HG02970 (cell line): ENCODE data around the gene CACNA1H.
"Not testable (repeated sequence)": the region's sequence is repeated elsewhere in the genome, so short reads cannot be mapped to it uniquely, and the experiment has no call there.

Experiments
- ATAC-seq: cut with Tn5 transposase; IDR thresholded peaks from one replicate; pipeline ENCODE4 v1.9.1; 2021; ENCODE audit warnings: mild to moderate bottlenecking, moderate library complexity, moderate number of reproducible peaks; ENCODE audit not compliant: unreplicated experiment, low FRiP score

CACNA1H gene

DNA sequence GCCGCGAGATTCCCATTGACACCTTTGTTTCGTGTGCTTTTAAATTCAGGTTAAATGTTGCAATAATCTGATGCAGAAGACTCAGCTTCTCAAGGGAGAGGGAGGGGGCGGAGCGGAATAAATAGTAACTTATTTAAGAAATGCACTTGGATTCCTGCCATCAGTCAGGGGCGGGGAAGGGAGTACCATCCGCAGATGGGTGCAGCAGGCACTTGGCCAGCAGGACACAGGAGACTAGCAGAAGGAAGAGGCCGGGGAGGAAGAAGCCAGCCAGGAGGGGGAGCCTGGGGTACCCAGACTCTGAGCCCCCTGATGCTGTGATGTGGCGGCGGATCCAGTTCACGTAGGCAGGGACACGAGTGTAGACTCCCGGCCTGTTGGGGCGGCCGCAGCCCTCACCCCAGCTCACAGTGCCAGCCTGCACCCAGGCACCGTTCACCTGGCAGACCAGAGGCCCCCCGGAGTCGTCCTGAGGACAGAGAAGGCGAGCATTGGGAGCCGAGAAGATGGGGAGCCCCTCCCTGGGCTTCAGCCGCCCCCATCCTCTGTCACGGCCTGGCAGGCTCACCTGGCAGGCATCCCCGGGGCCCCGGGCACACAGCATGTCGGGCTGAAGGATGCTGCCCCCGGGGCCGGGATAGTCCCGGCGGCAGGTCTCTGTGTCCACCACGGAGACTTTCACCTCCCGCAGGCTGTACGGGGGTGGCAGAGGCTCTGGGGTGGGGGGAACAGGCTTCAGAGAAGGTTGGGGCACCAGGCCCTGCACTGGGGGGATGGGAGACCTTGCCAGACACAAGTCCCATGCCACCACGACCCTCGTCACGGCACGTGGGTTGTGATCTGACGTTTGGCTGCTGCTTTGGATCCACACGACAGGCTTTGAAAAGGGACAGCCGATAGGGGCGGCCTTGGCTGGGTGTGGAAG is 69.0 kb downstream of the CACNA1H start:
- no peak for ATAC-seq

DNA sequence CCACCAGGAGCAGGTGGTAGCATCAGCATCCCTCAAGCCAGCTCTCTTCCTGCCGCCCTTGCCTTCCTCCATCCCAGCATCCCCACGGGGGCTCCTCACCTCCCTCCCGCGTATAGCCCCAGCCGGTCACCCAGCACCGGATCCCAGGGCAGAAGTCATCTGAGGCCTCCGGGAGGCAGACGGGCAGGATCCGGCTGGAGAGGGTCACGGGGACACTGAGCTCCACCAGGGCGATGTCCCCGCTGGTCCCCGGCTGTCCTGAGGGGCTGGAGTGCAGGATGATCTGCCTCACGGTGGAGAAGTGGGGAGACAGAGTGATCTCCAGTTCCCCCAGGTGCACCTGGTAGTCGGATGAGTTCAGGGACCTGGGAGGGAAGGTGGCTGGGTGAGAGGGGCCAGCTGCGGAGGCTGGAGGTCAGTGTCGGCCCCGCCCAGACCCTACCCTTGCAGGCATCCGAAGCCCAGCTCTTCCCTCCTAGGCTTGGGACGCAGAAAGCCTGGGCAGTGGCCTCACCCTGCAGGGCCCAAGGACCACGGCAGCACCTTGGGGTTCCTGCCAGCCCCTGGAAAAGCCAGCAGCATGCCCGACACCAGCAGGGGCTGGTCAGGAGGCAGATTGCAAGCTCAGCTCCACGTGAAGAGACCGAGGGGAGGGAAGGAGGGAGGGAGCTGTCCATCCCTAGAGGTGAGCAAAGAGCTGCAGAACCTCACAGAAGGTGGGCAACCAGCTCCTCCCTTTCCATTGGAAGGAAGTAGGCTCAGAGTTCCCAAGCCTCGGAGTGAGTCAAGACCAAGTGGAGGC is 69.8 kb downstream of the CACNA1H start:
- ATAC-seq = no peak

DNA sequence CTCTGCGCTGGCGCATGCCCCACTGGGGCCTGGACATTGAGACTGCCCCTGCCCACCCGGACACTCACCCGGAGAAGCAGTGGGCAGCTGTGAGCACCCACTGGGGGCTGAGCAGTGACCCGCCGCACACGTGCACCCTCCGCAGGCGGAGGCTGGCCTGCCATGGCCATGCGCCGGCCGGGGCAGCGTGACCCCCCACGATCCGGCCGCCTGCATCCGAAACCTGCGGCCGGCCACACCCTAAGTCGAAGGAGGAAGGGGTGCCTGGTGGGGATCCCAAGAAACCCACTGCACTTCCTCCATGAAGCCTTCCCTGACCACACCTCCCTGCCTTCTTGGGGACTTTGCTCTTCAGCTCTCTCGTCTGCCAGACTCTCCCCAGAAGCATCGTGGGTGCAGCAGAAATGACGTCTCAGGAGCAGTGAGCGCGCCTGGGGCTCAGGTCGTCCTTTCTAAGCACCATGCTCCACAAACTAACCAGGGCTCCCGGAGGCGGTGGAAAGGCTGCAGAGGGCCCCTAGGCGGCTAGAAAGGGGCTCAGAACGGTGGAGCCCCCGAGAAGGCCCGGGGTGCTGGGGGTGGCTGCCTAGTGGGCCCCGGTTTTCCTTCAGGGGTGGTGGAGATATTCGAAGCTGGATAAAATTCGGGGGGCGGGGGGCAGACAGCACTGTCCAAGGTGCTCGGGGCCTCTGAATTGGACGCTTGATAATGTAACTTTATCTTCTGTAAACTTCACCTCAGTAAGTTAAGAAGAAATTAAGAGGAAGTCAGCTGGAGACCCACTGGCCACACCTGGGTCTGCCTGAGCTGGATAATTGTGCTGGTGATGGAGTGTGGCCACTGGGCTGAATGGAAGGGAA is 70.7 kb downstream of the CACNA1H start:
- ATAC-seq = no peak

DNA sequence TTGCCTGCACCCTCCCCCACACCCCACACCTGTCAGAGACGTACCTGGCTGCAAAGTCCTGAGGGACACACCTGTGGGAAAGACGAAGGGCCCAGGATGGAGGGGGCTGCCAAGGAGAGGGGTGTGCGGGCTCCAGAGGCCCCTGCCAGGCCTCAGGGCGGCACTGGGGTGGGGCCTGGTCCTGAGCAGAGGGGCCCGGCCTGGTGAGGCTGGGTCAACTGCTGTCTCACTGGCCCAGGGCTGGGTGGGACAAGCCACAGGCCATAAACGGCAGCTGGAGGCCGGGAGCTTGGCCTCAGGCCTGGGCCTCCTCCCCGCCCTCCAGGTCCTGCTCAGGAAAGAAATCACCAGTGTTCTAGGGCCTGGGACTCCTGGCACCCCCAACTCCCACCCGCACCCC is 71.7 kb downstream of the CACNA1H start:
- ATAC-seq = no peak

DNA sequence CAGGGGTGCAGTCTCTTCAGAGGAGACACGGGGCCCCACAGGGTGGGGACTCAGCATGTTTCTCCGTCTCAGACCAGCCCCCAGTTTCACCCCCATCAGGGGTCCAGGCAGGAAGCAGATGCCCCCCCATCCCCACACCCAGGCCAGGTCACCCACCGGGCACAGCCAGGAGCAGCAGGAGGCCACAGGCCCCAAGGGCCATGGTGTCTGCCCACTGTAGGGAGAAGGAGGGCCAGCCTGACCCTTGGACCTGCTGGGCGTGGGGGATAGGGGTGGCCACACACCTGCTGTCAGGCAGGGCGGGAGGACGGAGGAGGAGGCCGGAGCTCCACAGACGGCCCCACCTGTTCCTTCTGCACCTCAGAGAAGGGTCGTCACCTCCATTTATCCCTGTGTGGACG is 72.1 kb downstream of the CACNA1H start, which contains the start of gene TPSG1:
TPSG1 (minus strand) TSS at position 218 of the 401 bp plus-strand sequence; CDS start at position 202, 16 bp downstream.
- ATAC-seq = no peak

DNA sequence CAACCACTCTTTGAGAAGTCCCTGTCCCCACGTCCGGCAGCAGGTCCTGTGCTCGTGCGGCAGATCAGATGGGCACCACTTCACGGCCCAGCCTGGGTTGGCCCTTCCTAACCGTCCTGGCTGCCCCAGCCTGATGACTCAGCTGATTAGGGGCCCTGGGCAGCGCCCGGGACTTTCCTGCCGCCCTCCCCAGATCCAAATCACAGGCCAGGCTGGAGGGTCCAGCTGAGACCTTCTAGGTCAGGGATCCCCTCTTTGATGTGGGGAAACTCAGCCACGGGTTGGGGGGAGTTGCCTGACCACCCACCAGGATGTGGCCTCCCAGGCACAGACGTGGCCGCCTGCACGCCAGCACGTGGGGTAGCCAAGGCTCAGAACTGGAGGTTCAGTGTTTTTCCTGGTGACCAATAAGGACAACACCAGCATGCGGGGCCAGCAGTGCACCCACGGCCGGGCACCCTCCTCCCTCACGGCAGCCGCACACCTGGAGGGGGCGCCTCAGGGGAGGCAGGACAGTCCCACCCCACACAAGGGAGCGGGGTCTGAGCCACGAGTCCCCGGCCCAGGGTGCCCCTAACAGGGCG is 72.9 kb downstream of the CACNA1H start:
- ATAC-seq = not testable (repeated sequence)

DNA sequence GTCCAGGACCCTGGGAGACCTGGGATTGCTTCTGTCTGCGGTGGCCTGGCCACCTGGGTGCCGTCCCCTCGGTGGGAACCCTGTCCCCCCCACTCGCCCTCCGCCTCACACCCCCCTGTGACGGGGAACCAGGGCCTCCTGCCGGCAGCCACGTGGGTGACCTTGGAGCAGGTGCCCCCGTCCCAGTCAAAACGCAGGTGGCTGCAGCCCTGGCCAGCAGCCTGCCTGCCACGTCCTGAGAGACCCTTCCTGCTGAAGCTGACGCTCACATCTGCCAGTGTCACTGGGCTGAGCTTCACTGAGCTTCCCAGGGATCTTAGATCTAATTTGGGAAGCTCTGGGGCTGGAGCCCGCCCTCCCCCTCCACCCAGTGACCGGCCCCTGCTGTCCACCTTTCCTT is 73.8 kb downstream of the CACNA1H start:
- not testable (repeated sequence) for ATAC-seq

DNA sequence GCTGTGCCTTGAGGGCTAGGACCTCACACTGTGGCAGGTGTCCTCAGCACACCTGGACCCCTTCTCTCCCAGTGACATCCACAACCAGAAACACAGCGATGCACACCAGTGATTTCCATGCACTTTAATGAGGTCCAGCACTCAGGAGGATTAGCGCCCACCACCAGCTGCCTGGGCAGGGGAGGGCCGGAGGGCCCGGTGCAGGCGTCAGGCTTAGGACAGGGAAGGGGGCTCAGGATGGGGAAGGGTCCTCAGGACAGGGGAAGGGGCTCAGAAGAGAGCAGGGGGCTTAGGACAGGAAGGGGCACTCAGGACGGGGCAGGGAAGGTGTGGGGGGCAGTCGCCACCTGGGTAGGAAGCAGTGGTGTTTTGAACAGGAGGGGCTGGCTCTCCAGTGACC is 75.3 kb downstream of the CACNA1H start:
- ATAC-seq = not testable (repeated sequence)

DNA sequence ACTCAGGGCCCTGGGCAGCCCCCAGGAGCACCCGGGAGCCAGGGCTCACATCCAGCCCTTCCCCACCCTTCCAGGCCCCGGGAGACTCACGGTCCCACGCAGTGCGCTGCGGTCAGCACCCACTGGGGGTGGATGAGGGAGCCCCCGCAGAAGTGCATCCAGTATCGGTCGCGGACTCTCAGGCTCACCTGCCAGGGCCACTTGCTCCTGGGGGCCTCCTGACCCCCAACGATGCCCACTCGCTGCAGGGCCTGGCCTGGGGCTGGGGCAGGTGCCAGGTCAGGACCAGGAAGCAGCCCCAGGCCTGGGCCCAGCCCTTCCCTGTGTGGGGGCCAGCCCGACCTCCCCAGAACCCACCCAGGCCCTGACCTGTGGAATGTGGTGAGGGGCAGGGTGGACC is 76.6 kb downstream of the CACNA1H start:
- ATAC-seq = not testable (repeated sequence)

DNA sequence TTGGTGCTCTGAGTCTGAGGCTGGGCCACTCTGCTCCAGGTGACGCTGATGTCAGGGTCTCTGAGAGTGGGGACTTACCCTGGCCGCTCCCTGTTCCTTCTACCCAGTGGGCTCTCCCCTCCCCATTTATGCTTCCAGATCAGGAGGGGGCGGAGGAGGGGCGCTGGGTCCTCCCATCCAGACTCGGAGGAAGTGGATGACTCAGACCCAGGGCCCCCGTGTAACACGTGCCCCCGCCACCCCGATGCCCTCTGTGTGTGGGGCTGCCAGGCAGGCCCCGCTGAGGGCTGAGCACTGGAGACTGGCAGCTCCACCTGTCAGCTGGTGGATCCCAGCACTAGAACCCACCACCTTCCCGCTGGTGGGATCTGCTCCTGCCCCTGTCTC is 77.2 kb downstream of the CACNA1H start, which contains the start of gene TPSB2:
TPSB2 (minus strand) TSS at position 101 of the 387 bp plus-strand sequence. CDS start 233 bp downstream, outside the sequence.
- not testable (repeated sequence) for ATAC-seq

DNA sequence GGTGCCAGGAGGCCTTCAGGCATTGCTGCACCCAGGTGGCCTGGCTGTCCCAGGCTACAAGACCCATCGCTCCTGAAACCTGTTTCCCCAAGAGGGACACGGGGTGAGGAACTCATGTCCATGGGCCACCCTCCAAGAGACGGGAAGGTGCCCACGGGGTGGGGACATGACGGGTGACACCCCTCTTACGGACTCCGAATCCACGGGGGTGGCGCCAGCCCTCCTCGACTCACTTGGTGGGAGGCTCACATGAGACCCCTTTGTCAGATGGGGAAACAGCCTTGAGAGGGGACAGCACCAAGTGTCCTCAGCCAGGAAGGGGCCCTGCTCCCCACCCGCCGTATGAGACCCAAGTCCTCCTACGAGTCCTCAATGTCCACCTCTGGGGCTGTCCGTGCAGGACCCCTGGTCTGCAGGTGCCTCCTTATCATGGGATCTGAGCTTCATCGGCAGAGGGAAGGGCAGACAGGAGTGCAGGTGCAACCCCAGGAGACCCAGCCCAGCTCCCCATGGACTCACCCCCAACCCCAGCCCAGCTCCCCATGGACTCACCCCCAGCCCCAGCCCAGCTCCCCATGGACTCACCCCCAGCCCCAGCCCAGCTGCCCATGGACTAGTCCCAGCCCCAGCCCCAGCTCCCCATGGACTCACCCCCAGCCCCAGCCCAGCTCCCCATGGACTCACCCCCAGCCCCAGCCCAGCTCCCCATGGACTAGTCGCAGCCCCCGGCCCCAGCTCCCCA is 77.7 kb downstream of the CACNA1H start:
- not testable (repeated sequence) for ATAC-seq

DNA sequence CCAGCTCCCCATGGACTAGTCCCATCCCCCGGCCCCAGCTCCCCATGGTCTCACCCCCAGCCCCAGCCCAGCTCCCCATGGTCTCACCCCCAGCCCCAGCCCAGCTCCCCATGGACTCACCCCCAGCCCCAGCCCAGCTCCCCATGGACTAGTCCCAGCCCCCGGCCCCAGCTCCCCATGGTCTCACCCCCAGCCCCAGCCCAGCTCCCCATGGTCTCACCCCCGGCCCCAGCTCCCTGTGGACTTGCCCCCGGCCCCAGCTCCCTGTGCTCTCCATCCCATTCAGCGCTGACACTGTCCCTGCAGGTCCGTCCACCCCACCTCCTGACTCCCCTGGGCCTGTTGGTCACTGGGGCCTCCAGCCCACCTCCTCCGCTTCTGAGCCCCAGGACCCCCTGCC is 78.4 kb downstream of the CACNA1H start:
- not testable (repeated sequence) for ATAC-seq

DNA sequence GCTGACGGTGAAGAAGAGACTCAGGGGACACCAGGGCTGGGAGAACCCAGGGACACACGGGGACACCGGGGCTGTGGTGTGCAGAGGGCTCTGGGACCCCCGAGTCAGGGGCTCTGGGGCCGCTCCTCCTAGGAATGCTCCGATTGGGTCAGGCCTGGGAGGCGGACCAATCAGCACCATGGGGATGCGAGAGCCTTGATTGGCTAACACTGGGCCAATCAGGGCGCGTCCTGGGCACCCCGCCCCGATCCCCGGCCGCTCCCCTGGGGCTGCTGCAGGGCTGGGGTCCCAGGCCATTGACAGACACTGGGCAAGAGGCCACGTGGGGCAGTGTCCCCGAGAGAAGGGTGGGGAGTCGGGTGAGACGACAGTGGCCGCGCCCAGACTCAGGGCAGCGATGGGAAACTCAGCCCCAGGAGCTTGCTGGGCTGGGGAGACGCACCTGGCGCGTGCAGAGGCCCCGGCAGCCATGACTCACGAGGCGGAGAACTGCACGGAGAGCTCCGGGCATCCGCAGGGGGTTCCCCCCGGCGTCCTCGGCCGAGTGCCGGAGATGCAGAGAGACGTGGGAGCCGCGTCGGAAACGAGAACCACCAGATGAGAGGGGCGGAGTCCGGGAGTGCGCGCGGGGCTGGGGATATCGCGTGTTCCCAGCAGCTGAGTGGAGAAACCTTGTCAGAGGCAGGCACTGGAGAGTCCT is 79.3 kb downstream of the CACNA1H start:
- ATAC-seq = not testable (repeated sequence)

DNA sequence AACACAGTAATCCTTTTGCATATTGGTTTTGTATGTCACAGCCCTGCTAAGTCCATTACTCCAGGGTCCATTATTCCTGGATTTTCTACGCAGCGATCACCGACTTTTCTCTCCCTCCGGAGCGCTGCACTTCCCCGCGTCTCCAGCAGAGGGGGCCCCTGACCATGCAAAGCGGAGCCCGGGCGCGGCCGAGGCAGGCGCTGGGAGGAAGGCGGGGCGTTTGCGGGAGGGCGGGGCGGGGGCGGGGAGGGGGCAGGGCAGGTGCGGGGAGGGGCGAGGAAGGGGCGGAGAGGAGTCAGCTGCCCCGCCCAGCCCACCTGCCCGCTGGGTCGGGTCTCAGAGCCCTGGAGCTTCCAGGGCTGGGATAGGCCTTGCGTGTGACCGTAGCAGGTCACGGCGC is 83.8 kb downstream of the CACNA1H start:
- ATAC-seq = not testable (repeated sequence)

DNA sequence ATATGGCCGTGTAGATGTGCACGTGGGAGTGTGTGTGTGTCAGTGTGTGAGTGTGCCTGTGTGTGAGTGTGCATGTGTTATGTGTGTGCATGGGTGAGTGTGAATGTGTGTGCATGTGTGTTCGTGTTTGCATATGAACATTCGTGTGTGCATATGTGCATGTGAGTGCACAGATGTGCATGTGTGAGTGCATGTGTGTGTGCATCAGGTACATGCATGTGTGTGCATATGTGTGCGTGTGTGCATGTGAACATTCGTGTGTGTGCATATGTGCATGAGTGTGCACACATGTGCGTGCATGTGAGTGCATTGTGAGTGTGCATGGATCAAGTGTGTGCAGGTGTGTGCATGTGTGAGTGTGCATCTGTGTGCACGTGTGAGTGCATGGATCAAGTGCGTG is 85.1 kb downstream of the CACNA1H start:
- ATAC-seq = no peak

DNA sequence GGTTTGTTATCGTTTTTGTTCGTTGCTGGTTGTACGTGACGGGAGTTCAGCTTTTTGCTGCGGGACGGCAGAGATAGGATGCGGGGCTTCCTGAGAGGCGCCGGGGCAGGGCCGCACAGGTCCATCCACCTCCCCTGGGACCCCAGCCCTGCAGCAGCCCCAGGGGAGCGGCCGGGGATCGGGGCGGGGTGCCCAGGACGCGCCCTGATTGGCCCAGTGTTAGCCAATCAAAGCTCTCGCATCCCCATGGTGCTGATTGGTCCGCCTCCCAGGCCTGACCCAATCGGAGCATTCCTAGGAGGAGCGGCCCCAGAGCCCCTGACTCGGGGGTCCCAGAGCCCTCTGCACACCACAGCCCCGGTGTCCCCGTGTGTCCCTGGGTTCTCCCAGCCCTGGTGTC is 86.0 kb downstream of the CACNA1H start:
- not testable (repeated sequence) for ATAC-seq

DNA sequence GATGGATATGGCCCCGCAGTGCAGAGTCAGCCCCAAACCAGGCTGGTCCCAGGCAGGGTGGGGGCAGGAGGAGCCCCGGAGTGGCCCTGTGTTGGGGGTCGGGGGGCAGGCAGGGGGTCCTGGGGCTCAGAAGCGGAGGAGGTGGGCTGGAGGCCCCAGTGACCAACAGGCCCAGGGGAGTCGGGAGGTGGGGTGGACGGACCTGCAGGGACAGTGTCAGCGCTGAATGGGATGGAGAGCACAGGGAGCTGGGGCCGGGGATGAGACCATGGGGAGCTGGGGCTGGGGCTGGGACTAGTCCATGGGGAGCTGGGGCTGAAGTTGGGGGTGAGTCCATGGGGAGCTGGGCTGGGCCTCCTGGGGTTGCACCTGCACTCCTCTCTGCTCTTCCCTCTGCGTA is 86.7 kb downstream of the CACNA1H start:
- not testable (repeated sequence) for ATAC-seq

DNA sequence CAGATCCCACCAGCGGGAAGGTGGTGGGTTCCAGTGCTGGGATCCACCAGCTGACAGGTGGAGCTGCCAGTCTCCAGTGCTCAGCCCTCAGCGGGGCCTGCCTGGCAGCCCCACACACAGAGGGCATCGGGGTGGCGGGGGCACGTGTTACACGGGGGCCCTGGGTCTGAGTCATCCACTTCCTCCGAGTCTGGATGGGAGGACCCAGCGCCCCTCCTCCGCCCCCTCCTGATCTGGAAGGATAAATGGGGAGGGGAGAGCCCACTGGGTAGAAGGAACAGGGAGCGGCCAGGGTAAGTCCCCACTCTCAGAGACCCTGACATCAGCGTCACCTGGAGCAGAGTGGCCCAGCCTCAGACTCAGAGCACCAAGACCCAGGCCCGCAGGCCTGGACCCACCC is 87.5 kb downstream of the CACNA1H start, which contains the start of gene TPSAB1:
TPSAB1 (plus strand) TSS at position 270 of the 400 bp plus-strand sequence. CDS start 234 bp downstream, outside the sequence.
- not testable (repeated sequence) for ATAC-seq
